ENCODE measurements around the gene SLC22A14. TPM values are rescaled to one million over a fixed set of nuclear protein-coding genes. Genes with fewer than 3 reads are reported as not detected.
"Not testable (repeated sequence)": the region's sequence is repeated elsewhere in the genome, so short reads cannot be mapped to it uniquely, and the experiment has no call there.

Gene SLC22A14
- total and polyA plus RNA-seq, 2 donors (not counting 3 experiments of a cell fraction or from before 2014, with no cell fraction given) = not detected

GRCh38 chr3:38297053-38297452, 15.0 kb downstream of the SLC22A14 start:
- intact Hi-C loops (cut with micrococcal nuclease) = loop anchor here (5.0 kb wide), 2 partner anchors 160 to 180 kb away; partner anchors contain the start of genes ACAA1 and MYD88
- DNase-seq (ENCODE audit: low read depth, low spot score); H3K4me2 ChIP-seq (ENCODE audit: insufficient read depth, low read length); H3K9ac ChIP-seq (replicated peaks; ENCODE audit: extremely low read depth, insufficient read depth, low read length); H3K9me3 ChIP-seq (replicated peaks; ENCODE audit: control insufficient read depth, insufficient read depth, low read length); H3K79me2 ChIP-seq (ENCODE audit: control insufficient read depth, insufficient read depth, low read length); POLR2A ChIA-PET; H3K36me3 ChIP-seq (ENCODE audit: control insufficient read depth in 2 of 2, extremely low read depth in 1 of 2, insufficient read depth in 2 of 2, low read length in 2 of 2); BruUV-seq (replicated peaks); H3K9me1 ChIP-seq (replicated peaks; ENCODE audit: control insufficient read depth, extremely low read depth, insufficient read depth, low read length); H3K4me1 ChIP-seq (ENCODE audit: control insufficient read depth, extremely low read depth, insufficient read depth, low read length); H2AFZ ChIP-seq (ENCODE audit: low read depth, low read length); H4K20me1 ChIP-seq (replicated peaks; ENCODE audit: control insufficient read depth, extremely low read depth, insufficient read depth, low read length); dilution Hi-C loops (cut with MboI; ENCODE audit: extremely low pct_ligation_motif_present, low sequenced_read_pairs); H3K4me3 ChIP-seq (replicated peaks in 1 of 3; ENCODE audit: insufficient read depth in 1 of 3, low read depth in 1 of 3, low read length in 3 of 3); H3K27me3 ChIP-seq (ENCODE audit: control insufficient read depth in 2 of 2, insufficient read depth in 2 of 2, low read length in 2 of 2); FAIRE-seq; H3K27ac ChIP-seq (ENCODE audit: insufficient read depth, low read depth, low read length): not testable (repeated sequence)
- CTCF ChIA-PET = interaction anchor here (1.0 to 2.7 kb wide), 4 partner anchors 12 to 180 kb away, joined by 3 to 52 read pairs (median 4); partner anchors contain the start of genes ACAA1 and XYLB

- FAIRE-seq = no peak
- Histone ChIP-seq H4K20me1 (replicated peaks; ENCODE audit: control insufficient read depth, extremely low read depth, insufficient read depth, low read length) (no peaks in the 10 kb centered on the region), H3K4me2 (ENCODE audit: insufficient read depth, low read length) (no peak overlapping the region), H3K4me3 (replicated peaks in 1 of 3; ENCODE audit: insufficient read depth in 1 of 3, low read depth in 1 of 3, low read length in 3 of 3) (no peak overlapping the region), H3K9me3 (replicated peaks; ENCODE audit: control insufficient read depth, insufficient read depth, low read length) (no peaks in the 10 kb centered on the region), H2AFZ (ENCODE audit: low read depth, low read length) (no peak overlapping the region), H3K27ac (ENCODE audit: insufficient read depth, low read depth, low read length) (no peak overlapping the region), H3K36me3 (ENCODE audit: control insufficient read depth in 2 of 2, extremely low read depth in 1 of 2, insufficient read depth in 2 of 2, low read length in 2 of 2) (no peaks in the 10 kb centered on the region), H3K9me1 (replicated peaks; ENCODE audit: control insufficient read depth, extremely low read depth, insufficient read depth, low read length) (no peaks in the 10 kb centered on the region), H3K9ac (replicated peaks; ENCODE audit: extremely low read depth, insufficient read depth, low read length) (no peak overlapping the region), H3K4me1 (ENCODE audit: control insufficient read depth, extremely low read depth, insufficient read depth, low read length) (no peaks in the 10 kb centered on the region), H3K27me3 (ENCODE audit: control insufficient read depth in 2 of 2, insufficient read depth in 2 of 2, low read length in 2 of 2) (no peaks in the 10 kb centered on the region), H3K79me2 (ENCODE audit: control insufficient read depth, insufficient read depth, low read length) (no peaks in the 10 kb centered on the region)
- BruUV-seq (replicated peaks) = no TSS peak
- intact Hi-C loops (cut with micrococcal nuclease) (loop anchor here (5.0 kb wide), 2 partner anchors 160 to 180 kb away; partner anchors contain the start of genes ACAA1 and MYD88), dilution Hi-C loops (cut with MboI; ENCODE audit: extremely low pct_ligation_motif_present, low sequenced_read_pairs) (no loop called here)
- no peak for DNase-seq (ENCODE audit: low read depth, low spot score)
- ChIA-PET CTCF (interaction anchor here (0.6 to 2.7 kb wide), 26 partner anchors 8 to 365 kb away, joined by 3 to 52 read pairs (median 4); partner anchors contain the start of genes ACAA1, PLCD1, SLC22A14 and XYLB), POLR2A (interaction anchor here (0.6 kb wide), 1 partner anchor 128 kb away, joined by 3 read pairs; no protein-coding TSS in a partner anchor)
- no peak for TF ChIP-seq FOS (IDR thresholded peaks at IDR 0.05; ENCODE audit: borderline replicate concordance, insufficient read depth, low read length)
- TF ChIP-seq POLR2AphosphoS5 (IDR thresholded peaks at IDR 0.05; ENCODE audit: insufficient read depth, low read depth, low read length) = no peak
- TF ChIP-seq MAX (IDR thresholded peaks at IDR 0.05; ENCODE audit: insufficient read depth, insufficient read length) = no peak
- TF ChIP-seq GATA2 (IDR thresholded peaks at IDR 0.05; ENCODE audit: insufficient read depth, insufficient read length, low read depth, low read length) = no peak
- no peak for TF ChIP-seq POLR2A (IDR thresholded peaks at IDR 0.05; ENCODE audit: low read depth, low read length)
- TF ChIP-seq MYC (IDR thresholded peaks at IDR 0.05; ENCODE audit: low read depth, low read length) = no peak
- TF ChIP-seq EZH2 (IDR thresholded peaks at IDR 0.05; ENCODE audit: borderline replicate concordance, low read depth, low read length, severe bottlenecking) = no peak
- TF ChIP-seq CTCF (IDR thresholded peaks at IDR 0.05; ENCODE audit: extremely low read depth in 1 of 2, insufficient read depth in 1 of 2, low read depth in 1 of 2, low read length in 2 of 2) = no peak
- no peak for TF ChIP-seq JUN (IDR thresholded peaks at IDR 0.05; ENCODE audit: borderline replicate concordance, insufficient read depth, insufficient read length, low read depth)
Measured at GRCh38 chr3:38297537-38297936, 15.4 kb downstream of the SLC22A14 start.

Measured in endothelial cell of umbilical vein (primary cell).